NCI-H1092 (cell line): ENCODE data around the gene VAC14.

Experiments used
- DNase-seq: peaks from one replicate; lab custom pipeline; 2025; lab: John Stamatoyannopoulos, UW

Gene VAC14

GRCh38 chr16:70724146-70725023, 76.6 kb downstream of the VAC14 start:
- no peak for DNase-seq

- no peak for DNase-seq
These were observed 77.2 kb downstream of the VAC14 start for GRCh38 chr16:70723740-70724145.

DNA sequence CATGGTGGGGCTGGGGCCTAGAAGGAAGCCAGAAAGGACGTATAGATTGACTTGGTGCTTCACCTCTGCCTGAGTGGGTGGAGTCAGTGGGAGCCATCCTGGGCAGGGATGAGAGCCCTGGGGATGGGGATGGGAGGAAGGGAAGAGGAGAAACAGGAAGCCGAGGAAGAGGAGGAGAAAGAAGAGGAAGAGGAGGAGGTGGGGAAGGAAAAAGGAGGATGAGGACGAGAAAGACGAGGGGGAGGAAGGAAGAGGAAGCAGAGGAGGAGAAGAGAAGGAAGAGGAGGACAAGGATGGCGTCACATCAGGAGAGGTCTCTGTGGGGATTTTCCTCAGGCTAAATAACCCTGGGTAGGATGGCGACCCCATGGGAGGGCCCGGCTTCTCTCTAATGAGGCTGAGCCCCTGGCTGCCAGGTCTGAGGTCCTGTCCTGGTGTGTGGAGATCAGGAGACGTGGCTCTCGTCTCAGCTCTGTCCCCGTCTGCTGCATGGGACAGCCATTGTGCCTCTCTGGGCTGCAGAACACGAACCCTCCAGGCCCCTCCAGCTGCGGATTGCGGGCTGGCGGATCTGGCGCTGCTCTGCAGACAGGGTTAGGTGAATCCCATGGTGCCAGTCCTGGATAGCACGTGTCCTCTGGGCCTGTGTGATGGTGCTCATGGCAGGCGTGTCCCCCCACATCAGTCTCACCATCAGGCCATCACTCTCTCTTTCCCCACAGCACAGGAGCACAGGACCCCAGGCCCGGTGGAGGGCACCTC, 79.6 kb downstream of the VAC14 start:
- DNase-seq: no peak

- no peak for DNase-seq
These were observed 80.3 kb downstream of the VAC14 start for GRCh38 chr16:70720425-70721201.

GRCh38 chr16:70717065-70717464, 83.9 kb downstream of the VAC14 start:
- DNase-seq: no peak

- DNase-seq: peak; percentile 87
These were observed 85.0 kb downstream of the VAC14 start for GRCh38 chr16:70715860-70716357.

GRCh38 chr16:70715055-70715858, 85.7 kb downstream of the VAC14 start:
- peak; percentile 74 for DNase-seq

GRCh38 chr16:70714581-70715054, 86.3 kb downstream of the VAC14 start:
- no peak for DNase-seq

DNA sequence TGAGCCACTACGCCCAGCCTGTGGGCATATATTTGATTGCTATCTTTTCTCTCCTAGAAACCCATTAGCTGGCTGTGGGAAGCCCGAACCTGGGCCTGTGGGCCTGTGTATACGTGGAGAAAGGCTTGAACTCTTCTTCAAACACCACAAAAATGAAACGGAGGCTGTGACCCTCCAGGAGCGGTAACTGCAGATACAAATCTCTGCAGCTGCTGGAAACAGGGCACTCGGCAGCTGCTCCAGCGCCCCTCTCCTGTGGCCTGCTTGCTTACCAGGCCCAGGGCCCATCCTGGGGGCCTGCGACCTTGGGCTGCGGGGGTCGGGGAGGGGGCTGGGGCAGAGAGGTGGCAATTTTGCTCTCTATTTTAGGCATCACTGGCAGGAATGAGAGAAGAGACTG, 87.1 kb downstream of the VAC14 start:
- peak; percentile 32 for DNase-seq

DNA sequence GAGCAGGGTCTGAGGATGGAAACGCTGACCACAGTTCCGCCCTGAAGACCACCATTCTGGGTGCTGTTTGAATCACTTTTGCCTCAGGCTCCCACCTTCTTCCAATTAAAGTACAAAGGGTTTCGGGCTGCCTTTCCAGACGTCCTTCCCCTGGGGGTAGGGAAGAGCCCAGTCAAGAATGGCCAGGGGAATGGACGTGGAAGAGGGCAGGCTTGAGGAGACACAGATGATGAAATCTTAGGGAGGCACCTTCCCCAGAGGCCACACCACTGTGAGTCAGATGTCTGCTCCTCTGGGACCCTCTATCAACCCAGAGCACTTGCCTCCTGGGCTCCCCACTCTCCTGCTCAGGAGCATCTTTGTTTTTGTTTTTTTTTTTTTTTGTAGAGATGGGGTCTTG, 87.6 kb downstream of the VAC14 start:
- no peak for DNase-seq

DNA sequence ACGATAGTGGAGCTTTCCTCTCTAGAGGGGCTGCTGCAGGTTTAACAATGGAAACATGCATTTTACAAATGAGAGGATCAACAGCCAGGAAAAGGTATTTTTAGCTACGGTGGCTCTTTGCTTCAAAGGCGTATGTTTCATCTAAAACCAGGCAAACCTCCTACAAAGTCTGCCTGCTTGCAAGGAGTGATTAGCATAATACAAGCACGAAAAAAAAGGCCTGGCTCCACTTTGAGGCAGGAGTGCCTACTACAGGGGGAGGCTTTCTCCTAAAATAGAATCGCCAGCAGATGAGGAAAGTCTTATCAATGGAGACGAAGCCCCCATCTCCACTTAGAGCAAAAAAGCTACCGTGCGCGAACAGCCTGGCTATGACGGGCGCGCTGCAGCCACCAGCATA, 88.0 kb downstream of the VAC14 start:
- DNase-seq: no peak

DNA sequence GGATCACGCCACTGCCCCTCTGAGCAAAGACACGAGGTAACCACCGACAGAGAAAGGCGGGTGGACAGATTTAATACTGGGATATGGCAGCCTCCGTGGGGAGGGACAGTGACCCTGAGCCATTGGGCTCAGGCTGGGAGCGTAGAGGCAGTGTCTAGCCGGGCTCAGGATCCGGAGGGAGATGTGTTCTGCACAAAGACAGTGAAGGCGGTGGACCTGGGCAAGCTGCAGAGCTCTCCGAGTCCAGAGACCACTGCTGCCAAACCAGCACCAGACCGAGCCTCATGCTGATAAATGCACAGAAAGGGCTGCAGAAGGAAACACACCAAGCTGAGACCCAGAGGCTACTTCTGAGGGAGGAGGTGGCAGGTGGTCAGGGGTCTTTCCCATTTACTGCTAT, 88.6 kb downstream of the VAC14 start:
- no peak for DNase-seq

DNA sequence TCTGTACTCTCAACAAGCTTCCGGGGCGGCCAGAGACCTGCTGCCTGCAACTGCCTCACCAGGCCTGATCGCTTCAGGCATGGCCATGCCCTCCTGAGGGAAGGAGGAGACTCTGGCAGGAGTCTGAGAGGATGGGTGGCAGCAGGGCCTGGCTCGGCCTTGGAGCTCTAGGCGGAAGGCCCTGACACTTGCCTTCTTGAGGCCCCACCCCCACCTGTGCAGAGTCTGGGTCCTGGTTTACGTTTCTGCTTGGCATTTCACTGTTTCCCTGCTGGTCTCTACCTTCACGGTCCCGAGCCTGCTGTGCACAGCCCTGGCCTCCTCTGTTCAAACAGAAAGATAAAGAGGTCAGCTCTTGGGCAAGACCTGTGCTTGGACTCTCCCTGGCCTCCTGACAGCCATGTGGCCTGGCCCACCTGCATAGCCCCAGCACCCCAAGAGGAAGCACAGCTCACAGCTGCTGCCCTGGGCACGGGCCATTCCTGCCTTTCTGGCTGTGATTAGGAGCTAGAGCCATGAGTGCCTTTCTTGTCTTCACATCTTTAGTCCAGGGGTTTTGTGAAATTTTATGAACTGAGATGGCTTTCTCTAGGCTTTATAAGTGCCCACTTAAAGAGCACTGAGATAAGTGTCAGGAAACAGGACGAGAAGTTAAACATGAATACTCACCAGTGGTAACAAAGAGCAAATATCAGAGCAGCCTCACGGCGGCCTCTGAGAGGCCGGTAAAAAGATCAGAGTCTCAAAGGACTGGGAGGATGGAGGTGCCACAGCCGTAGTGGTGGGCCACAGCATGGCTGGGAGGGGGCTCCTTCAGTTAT, 89.5 kb downstream of the VAC14 start:
- peak; percentile 16 for DNase-seq

GRCh38 chr16:70710422-70711210, 90.3 kb downstream of the VAC14 start:
- DNase-seq: no peak

- no peak for DNase-seq
These were observed 91.0 kb downstream of the VAC14 start for GRCh38 chr16:70709942-70710341.

GRCh38 chr16:70709457-70709856, 91.5 kb downstream of the VAC14 start:
- DNase-seq: no peak

DNA sequence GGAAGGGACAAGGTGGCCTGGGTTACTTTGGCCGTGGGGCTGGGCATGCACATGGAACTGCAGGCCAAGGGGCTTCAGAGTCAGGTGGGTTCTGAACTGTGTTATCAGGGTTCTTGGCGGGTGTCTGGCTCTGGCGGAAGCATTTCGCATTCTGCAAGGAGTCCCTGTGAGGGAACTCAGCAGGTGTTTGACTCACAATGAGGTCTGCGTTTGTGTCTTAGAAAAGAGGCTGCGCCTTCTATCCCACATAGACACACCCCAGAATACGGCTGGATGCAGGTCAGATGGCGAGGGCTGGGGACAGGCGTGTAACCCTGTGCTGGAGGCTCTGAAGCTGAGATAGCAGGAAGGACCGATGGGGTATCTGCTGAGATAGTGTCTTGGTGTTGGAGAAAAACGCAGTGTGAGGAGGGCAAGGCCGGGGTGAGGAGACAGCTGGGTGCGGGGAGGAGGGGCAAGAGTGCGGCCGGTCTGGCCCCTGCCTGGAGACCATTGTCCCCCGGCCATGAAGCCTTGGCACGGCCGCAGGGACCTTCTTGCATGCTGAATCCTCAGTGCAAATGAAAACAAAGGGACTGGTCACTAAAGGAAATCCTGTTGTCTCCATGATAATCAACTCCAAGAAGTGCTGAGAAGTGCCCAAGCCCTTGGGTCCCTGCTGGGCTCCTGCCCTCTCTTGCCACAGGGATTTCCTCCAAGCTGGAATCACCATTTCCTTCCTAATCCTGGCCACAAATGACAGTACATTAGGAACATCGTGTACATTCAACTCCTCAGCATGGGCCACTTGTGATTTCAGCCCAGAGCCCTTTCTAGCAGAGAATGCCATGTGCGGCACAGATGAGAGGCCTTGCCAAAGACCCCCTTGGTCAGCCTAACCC, 92.4 kb downstream of the VAC14 start:
- no peak for DNase-seq

- no peak for DNase-seq
These were observed 94.0 kb downstream of the VAC14 start for GRCh38 chr16:70706948-70707465.
